RWPE1 (cell line): Measurements from ENCODE around the gene B9D2.
"Not testable (repeated sequence)": the region's sequence is repeated elsewhere in the genome, so short reads cannot be mapped to it uniquely, and the experiment has no call there.

Experiments used
- CTCF ChIA-PET: fragments of 350-600 bp; sonication (Branson Sonifier 250); formaldehyde crosslinking; extraction: SDS; loops from one replicate; lab custom pipeline; 2021; lab: Yijun Ruan, JAX
- POLR2A ChIA-PET: fragments of 400-600 bp; formaldehyde crosslinking; extraction: SDS; loops from one replicate; lab custom pipeline; 2020; ENCODE audit warnings: antibody characterized with exemption; ENCODE audit not compliant: low non-redundant PET; lab: Yijun Ruan, JAX
- DNase-seq: peaks from one replicate; pipeline ENCODE4 v3.0.0; 2012; ENCODE audit warnings: low spot score
- H3K27ac ChIP-seq: fragments of 450-650 bp; 2 replicates; pipeline ENCODE4 v1.5.1; 2017
- TF ChIP-seq, protein P1 (sequence below): fragments of 450-650 bp; conservative IDR thresholded peaks from 2 replicates; pipeline ENCODE4 v1.5.1; 2017; ENCODE audit warnings: low read depth, mild to moderate bottlenecking

Gene B9D2

DNA sequence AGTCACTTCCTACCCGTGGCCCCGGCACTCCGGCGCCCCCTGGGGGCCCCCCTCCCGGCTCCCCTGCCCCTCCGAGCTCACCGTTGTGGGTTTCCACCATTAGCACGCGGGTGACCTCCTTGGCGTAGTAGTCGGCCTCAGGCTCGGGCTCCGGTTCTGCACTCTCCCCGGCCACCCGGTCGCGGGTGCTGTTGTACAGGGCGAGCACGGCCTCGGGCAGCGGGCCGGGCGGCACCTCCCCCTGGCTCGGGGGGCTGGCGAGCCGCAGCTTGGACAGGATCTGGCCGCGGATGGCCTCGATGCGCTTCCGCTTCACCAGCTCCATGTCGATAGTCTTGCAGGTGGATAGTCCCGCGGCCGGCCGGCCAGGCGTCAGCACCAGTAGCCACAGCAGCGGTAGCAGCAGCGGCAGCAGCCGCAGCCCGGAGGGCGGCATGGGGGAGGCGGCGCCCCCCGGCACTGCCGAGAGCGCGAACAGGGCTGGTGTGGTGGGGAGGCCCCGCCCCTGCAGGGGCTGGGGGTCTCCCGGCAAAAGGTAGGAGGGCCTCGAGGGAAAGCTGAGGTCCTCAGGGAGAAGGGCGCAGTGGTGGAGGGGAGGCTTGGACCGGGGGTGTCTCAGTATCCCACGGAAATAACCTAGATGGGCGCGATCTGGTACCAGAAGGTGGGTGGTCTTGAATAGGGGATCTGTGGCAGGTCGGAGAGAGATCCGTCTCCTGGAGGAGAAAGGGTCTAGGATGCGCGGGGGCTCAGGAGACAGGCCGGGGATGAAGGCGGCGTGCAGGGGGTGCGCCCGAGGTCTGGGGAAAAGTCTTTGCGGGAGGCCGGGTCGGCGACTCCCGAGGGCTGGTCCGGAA is 11.1 kb downstream of the B9D2 start:
- TF ChIP-seq, protein P1, sequence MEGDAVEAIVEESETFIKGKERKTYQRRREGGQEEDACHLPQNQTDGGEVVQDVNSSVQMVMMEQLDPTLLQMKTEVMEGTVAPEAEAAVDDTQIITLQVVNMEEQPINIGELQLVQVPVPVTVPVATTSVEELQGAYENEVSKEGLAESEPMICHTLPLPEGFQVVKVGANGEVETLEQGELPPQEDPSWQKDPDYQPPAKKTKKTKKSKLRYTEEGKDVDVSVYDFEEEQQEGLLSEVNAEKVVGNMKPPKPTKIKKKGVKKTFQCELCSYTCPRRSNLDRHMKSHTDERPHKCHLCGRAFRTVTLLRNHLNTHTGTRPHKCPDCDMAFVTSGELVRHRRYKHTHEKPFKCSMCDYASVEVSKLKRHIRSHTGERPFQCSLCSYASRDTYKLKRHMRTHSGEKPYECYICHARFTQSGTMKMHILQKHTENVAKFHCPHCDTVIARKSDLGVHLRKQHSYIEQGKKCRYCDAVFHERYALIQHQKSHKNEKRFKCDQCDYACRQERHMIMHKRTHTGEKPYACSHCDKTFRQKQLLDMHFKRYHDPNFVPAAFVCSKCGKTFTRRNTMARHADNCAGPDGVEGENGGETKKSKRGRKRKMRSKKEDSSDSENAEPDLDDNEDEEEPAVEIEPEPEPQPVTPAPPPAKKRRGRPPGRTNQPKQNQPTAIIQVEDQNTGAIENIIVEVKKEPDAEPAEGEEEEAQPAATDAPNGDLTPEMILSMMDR: peak; percentile 80
- CTCF ChIA-PET: interaction anchor here (1.8 to 2.3 kb wide), 2 partner anchors 44 to 149 kb away, joined by 6 to 10 read pairs; partner anchors contain the start of gene CCDC97
- POLR2A ChIA-PET: interaction anchor here (1.6 kb wide), 1 partner anchor 11 kb away, joined by 9 read pairs; the partner anchor contains the start of gene B9D2
- peak; percentile 72 for DNase-seq
- H3K27ac ChIP-seq: peak overlapping the region; percentile 84

DNA sequence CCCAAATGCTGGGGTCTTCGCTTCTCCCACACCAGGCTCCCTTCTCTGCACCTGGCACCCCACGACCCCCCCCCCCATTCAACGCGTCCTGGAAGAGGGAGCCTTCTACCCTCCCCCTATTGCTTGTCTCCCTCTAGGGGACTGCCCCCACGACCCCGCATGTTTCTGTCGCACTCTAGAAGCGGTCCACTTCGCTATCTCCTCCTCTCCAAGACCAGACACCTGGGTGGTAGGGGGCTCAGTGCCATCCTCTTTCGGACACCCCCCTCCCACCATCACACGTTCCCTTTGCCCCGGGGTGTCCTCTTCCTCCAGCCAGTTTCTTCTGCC is 11.7 kb downstream of the B9D2 start:
- DNase-seq: no peak
- TF ChIP-seq, protein P1: no peak
- peak overlapping the region; percentile 84 for H3K27ac ChIP-seq
- ChIA-PET CTCF (interaction anchor here (1.8 to 2.3 kb wide), 2 partner anchors 43 to 148 kb away, joined by 6 to 10 read pairs; partner anchors contain the start of gene CCDC97), POLR2A (interaction anchor here (1.0 to 1.6 kb wide), 2 partner anchors 11 to 25 kb away, joined by 7 to 9 read pairs; partner anchors contain the start of gene B9D2)

DNA sequence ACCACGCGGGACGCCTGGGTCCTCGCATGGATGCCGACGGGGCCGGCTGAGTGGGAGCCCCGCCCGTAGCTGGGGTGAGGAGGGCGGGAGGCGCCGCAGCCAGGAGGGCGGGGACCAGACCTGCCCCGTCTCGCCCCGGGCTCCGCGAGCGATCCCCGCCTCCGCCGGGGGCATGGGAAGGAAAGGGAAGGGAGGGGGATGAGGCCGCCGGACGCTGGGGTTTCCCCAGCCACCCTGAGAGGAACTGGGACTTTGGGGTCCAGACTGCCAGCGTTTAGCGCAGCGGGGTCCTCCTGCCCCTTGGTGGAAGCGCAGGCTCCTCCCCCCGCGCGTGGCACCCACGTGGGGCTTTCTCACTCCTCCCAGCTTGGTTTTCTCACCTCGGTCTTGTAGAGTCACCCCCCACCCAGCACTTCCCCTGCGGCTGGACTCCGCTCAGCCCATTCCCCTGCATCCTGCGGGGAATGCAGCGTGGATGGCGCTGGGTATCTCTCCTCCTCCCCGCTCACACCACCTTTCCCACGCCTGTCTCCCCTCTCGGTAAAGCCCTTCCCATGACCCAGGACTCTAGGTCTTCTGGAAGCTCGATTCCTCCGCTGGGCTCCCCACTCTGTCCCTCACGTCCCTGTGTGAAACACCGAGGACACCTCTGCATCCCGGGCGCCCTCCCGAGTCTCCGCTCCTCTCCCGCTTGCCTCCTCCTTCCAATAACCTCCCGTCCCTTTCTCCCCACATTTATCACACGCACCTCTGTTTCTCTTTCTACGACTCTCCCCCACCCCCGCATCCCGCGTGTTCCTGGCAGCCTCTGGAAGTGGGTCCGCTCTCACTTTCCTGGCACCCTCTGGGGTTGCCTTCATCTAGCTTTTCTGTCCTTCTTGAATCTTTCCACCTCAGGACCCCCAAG is 12.4 kb downstream of the B9D2 start:
- CTCF ChIA-PET: interaction anchor here (1.8 to 2.3 kb wide), 2 partner anchors 43 to 148 kb away, joined by 6 to 10 read pairs; partner anchors contain the start of gene CCDC97
- TF ChIP-seq, protein P1: no peak
- peak overlapping the region; percentile 84 for H3K27ac ChIP-seq
- DNase-seq: peak; percentile 86
- POLR2A ChIA-PET: interaction anchor here (0.5 to 1.6 kb wide), 5 partner anchors 12 to 164 kb away, joined by 3 to 9 read pairs (median 4); partner anchors contain the start of gene B9D2

DNA sequence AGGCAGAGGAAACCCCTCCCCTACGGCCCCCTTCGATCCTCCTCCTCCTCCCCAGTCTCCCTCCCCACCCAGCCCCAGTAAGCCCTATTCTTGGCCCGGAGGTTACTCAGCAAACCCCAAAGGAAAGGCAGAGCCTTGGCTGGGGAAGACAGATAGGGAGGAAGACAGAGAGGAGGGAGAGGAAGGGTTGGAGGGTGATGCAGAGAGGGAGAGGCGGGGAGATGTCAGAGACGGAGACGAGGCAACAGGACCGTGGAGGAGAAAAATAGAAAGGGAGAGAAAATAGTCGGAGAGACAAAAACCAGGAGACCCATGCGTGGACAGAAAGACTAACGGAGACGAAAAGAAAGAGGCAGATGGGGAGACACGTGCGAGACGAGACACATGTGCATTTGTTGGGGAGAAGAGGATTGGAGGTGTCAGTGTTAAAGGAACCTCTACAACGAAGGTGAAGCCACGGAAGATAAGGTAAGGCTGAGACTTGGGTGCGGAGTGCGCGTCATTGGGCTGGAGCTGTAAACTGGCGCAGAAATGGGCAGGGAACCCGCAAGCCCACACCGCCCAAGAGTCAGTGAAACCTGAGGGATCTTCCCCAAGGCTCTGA is 13.1 kb downstream of the B9D2 start:
- TF ChIP-seq, protein P1: no peak
- H3K27ac ChIP-seq: peak overlapping the region; percentile 84
- DNase-seq: no peak
- POLR2A ChIA-PET: interaction anchor here (0.5 to 1.6 kb wide), 4 partner anchors 13 to 163 kb away, joined by 3 to 9 read pairs (median 4); partner anchors contain the start of gene B9D2
- CTCF ChIA-PET: interaction anchor here (1.8 kb wide), 1 partner anchor 42 kb away, joined by 10 read pairs; the partner anchor contains the start of gene CCDC97

DNA sequence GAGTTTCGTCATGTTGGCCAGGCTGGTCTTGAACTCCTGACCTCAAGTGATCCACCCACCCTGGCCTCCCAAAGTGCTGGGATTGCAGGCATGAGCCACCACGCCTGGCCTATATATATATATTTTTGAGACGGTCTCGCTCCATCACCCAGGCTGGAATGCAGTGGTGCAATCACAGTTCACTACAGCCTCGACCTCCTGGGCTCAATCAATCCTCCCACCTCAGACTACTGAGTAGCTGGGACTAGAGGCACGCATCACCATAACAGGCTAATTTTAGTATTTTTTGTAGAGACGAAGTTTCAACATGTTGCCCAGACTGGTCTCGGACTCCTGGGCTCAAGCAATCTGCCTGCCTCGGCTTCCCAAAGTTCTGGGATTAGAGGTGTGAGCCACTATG is 17.0 kb downstream of the B9D2 start:
- ChIA-PET CTCF (interaction anchor here (1.2 kb wide), 1 partner anchor 217 kb away, joined by 5 read pairs; no protein-coding TSS in a partner anchor), POLR2A (interaction anchor here (0.6 kb wide), 1 partner anchor 23 kb away, joined by 3 read pairs; no protein-coding TSS in a partner anchor)
- DNase-seq: not testable (repeated sequence)
- H3K27ac ChIP-seq: 0 out of 2 replicates have a peak overlapping the region, but pooled peaks have one; percentile 2

DNA sequence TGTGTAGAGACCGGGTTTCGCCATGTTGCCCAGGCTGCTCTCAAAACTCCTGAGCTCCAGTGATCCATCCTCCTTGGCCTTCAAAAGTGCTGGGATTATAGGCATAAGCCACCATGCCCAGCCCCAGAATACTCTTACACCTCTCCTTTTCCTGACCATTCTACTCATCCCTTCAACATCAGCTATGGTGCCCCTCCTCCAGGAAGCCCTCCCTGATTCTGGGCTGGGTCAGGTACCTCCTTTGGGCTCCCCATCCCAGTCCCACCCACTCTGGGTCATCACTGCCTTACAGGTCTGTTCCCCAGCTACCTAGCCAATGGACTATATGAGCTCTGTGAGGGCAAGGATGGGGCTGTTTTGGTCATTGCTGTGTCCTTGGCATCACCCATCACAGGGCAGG is 19.8 kb downstream of the B9D2 start:
- no peak overlapping the region for H3K27ac ChIP-seq
- no peak for DNase-seq
- POLR2A ChIA-PET: no interaction called here
- CTCF ChIA-PET: interaction anchor here (0.6 kb wide), 1 partner anchor 24 kb away, joined by 3 read pairs; no protein-coding TSS in a partner anchor
- TF ChIP-seq, protein P1: no peak
